SW480 (cell line): Measurements from ENCODE around the gene C10orf53.
"Not testable (repeated sequence)": the region's sequence is repeated elsewhere in the genome, so short reads cannot be mapped to it uniquely, and the experiment has no call there.

Source experiments
- DNase-seq: peaks from one replicate; pipeline ENCODE4 v3.0.0-alpha.2; 2016; ENCODE audit warnings: low spot score

Gene C10orf53

DNA sequence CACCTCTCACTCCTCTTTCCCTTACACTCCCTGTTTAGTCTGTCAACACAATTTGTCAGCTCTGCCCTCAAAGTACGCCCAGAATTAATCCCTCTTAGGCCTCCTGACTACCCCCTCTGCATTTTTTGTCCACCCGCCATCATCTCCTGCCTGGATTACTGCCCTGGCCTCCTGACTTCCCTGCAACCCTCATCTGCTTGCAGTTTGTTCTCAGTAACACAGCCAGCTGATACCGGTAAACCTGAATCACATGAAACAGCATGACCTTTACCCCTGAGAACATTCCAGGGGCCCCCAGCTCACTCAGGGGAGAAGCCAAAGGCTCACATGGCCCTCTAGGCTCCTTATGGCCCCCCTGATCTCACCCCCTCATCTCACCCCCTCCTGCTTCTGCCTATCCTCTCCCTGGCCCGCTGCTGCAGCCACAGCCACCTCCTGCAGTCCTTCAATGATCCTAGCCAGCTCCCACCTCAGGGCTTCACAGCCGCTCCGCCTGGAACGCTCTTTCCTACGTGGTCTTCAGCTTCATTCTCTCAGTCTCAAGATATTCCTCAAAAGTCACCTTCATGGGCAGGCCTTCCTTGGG, 8.9 kb downstream of the C10orf53 start:
- no peak for DNase-seq

DNA sequence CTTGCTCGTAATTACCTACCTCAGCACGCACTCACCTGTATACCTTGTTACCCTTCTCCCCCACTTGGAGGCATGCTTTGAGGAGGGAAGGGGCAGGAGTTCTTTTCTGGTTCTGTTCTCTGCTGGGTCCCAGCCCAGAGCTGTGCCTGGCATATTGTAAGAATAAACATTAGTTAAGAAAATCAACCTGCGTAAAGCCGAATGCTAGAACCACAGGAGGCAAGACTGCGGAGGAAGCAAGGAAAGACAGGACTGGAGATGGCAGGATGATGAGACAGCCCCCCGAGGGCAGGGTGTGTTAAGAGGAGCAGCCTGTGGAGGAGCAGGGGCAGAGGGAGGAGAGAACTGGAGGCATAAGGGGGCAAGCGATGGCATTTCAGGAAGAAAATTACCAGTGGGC, 9.5 kb downstream of the C10orf53 start:
- no peak for DNase-seq

DNA sequence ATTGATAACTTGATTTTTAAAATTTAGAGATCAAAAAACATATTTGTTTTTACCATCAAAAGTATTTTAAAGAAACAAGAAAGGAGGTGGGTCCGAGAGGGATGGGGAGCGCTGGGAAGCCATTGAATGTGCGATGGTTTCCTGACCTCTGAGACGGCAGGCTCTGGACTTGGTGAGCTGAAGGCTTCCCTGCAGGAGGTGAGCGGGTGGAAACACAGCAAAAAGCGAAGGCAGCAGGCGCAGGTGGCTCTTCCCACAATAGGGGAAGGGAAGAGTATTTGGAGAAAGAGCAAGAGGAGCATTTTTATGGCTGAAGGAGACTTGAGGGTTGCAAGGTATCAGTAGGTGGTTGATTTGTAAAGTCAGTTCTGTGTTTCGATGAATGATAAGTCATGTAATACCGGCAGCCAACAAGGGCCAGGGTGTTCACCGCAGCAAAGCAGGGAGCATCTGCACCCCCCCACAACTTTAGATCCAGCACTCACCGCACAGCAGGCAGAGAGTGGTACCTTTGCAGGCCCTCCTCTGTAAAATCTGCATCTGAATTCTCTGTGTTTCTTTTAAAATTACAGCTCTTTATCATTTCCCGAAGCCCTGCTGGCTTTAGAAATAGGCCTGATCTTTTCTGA, 10.5 kb downstream of the C10orf53 start:
- no peak for DNase-seq

DNA sequence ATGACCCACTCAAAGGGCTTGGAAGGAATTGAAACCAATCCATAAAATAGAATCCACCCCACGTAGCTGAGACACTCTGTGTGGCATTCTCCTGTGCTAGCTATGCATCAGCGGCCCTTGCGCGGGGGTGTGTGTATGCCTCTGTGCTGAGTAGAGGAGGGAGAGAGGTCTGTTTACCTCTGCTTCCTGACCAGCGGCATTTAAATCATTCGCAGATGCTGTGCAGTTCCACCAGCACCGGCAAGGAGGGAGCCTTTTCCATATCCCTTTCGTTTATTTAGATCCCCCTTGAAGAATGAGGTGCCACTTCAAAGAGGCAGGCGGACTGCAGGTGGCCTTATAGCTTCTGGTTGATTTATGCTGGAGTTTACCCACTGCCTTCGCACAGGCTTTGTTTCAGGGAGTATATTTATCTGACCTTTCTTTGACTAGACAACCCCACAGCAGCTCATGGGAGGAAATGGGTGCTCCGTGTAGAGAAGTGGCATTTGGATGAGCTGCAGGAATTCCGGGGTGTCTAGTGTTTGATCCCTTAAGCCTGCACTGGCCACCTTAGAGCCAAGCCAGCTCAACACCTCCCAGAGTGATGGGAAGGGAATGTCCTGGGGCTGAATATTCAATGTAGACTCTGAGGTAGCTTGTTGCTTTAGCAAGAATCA, 11.4 kb downstream of the C10orf53 start:
- no peak for DNase-seq

GRCh38 chr10:49691588-49691987, 12.1 kb downstream of the C10orf53 start:
- no peak for DNase-seq

DNA sequence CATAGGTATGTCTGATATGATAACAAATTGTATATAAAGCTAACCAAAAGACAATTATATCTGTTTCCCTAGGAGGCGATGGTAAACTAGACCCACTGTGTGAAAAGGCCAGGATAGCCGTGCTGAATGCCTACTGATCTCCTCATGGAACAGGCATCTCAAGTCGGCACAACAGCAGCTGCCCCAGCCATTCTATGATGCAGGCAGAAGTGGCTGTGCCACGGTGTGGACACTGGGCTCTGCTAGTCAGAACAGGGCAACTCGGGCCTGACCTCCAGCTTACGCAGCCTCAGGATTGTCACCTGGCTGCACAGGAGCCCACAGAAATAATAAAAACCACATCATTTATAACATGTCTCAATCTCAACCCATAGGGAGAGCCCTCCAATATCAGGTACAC, 15.0 kb downstream of the C10orf53 start:
- DNase-seq: no peak

DNA sequence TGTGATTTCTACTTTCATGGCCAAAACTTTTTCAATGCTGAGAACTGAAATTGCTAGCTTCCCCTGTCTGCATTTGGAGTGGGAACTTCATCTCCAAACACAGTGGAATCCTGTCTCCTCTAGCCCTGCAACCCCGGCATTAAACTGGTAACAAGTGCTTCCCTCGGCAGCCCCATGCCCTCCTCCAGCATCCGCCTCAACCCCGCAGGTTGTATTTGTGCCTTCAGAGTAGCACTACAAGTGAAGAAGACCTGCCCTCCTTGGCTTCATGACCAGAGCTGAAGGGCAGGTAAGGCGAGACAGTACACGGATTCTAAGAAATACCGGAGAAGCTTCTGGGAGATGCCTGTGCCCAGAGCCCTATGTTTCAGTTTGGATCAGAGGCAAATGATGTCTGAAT, 16.9 kb downstream of the C10orf53 start:
- no peak for DNase-seq

DNA sequence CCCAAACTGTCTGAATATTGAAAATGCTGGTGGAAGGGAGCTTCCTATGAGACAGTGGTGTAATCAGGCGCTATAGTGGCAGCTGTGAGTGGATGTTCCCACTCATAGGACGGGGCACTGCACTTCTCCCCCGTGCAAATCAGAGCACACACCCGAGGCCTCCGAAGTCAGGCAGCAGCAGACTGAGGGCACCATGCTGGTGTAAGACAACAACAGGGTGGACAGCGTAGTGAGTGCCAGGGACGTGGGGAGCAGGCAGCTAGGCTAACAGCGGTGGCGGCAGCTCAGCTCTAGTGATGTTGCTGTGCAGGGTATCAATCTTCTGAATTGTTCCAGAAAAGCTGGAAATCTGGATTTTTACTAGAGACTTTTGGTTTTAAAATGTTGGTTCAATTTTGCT, 19.2 kb downstream of the C10orf53 start:
- DNase-seq: no peak

DNA sequence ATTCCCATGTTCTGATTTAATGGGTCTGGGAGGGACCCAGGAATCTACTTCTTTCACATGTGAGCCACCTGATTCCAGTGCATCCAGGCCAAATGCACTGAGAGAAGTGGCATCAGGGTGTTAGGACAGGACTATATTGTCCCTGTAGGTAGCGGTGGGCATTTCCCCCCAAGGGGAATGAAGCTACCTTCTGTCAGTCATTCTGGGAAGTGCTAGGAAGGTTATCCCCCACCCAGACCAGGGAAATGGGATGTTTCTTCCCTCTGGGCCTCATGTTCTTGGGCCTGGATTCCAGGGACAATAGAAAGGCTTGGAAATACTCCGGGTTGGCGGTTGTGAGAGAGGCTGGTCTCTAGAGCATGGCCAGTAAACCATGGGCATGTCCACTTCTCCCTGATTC, 20.8 kb downstream of the C10orf53 start:
- no peak for DNase-seq

GRCh38 chr10:49700997-49701396, 21.5 kb downstream of the C10orf53 start:
- DNase-seq: peak; percentile 14

DNA sequence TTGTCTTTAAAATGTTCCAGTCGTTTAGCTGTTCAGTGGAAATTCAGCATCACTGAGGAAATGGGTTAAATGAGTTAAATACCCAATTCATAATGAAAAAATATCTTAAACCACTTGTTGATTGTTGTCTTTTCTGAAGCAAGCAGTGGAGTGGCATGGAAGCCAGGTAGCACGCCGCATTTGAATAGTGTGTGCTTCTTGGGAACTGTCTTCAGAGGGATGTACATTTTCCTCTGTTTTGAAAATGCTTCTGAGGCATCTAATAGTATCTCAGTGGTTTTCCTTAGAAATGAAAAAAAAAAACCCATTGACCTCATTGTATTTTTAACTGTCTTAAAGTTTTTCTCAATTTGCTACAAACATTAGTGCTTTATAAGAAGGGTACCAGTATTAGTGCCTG, 28.1 kb downstream of the C10orf53 start:
- no peak for DNase-seq

DNA sequence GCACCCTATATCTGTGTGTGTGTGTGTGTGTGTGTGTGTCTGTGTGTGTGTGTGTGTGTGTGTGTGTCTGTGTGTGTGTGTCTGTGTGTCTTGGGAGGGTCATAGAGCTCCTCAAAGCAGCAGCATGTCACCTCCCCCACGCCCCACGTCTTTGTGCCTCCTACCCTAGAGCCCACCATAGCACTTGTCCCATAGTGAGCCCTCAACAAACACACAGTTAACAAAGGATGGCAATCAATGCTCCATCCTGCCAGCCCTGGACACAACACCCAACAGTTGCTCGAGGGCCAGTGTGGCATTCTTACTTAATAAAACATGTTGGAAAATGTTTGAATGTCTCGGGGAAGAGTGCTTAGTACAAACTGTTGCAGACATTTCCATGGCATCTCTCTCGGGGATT, 30.5 kb downstream of the C10orf53 start:
- DNase-seq: no peak

- DNase-seq: no peak
These were observed 31.5 kb downstream of the C10orf53 start for GRCh38 chr10:49710966-49711365.

DNA sequence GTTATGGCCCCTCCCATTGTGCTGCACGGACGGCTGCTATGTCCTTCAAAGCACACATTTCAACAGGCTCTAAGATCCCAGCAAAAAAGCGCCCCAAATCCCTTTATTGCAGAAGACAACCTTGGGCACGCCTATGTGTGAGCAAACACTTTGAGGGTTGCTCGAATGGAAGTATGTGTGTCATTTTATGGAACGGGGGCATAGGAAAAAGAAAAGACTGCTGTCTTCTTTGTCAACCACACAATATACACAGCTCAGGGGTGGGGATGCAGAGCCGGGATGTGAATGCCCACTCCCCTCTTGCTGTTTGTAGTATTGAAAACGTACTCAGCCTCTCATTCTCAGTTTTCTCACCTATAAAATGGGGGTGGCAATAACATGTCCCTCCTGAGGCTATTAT, 32.0 kb downstream of the C10orf53 start:
- no peak for DNase-seq

DNA sequence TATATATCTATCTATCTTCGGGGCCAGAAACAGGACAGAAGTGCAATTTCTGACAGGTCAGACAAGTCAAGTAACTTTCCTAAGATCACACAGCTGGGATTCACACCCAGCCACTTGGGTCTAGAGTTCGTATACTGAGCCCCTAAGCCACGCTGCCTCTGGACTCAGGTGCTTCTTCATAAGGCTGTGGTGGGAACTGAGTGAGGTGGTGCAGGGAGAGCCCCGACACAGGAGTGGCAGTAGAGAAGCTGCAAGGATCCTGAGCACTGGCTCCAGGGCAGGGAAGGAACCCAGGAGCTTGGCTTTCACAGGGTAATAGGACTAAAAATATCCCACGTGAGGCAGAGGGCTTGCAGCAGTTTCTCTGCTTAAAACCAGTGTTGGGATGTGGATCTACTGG, 33.8 kb downstream of the C10orf53 start:
- DNase-seq: no peak

DNA sequence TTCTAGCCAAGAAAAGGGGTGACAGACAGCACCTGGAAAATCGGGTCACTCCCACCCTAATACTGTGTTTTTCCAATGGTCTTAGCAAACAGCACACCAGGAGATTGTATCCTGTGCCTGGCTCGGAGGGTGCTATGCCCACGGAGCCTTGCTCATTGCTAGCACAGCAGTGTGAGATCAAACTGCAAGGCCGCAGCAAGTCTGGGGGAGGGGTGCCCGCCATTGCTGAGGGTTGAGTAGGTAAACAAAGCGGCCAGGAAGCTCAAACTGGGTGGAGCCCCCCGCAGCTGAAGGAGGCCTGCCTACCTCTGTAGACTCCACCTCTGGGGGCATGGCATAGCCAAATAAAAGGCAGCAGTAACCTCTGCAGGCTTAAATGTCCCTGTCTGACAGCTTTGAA, 35.7 kb downstream of the C10orf53 start:
- DNase-seq: not testable (repeated sequence)

- no peak for DNase-seq
These were observed 47.1 kb downstream of the C10orf53 start for GRCh38 chr10:49726593-49726992.

DNA sequence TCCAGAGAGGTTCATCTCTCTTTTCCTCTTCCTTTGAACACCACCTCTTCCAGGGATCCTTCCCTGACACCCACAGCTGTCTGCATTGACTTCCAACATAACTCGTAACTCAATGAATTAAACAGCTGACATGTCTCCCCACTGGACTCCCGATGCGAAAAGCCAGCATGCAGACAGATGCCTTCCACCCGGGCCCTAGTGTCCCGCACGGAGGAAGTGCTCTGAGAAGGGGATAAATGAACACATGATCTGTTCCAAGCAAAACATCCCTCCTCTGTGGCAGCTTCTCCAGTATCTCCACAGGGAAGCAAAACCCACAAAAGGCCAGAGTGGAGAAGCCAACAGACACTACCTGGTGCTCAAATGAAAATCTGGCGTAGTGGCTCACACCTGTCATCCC, 54.4 kb downstream of the C10orf53 start:
- no peak for DNase-seq

DNA sequence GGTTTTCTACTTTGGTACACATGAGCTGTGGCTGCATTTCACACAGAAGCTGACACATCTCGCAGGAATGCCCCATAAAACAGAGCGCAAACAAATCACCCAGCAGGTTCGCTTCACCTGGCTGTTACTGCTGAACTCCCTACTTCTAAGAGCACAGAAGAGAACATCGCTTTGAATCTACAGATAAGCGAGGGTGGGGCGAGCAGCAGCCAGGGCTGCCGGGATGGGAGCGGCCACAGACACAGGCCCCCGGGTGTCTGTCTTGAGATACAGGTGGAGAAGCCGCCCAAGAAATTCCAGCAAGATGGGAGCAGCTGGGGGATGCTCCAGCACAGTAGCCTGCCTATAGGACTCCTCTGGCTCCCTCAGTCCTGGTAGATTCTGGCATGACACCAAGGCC, 55.2 kb downstream of the C10orf53 start:
- DNase-seq: peak; percentile 71

GRCh38 chr10:49735161-49735560, 55.7 kb downstream of the C10orf53 start:
- DNase-seq: no peak

GRCh38 chr10:49735848-49736563, 56.6 kb downstream of the C10orf53 start:
- no peak for DNase-seq

DNA sequence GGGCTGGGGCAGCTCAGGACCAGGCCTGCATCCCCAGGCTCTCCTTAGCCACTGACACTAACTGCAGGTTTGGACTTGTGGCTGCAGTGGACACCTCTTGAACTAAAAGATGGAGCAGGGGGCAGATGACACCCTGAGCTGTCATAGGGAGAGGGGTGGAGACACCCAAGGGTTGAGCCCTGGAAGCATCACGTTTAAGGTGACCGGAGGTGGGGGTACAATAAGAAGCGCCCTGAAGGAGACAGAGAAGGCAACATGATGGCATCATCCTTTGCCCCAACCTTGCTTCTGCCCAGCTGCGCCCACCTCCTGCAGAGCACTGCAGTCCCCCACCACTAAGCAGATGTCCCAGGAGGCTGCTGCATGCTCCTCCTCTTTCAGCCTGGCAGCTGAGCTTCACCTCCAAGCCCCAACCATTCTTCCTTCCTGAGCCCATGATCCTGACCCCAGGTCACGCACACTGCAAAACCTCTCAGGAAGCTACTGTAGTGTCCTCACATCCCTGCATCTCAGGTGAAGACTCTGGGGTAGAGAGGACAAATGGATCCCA, 57.2 kb downstream of the C10orf53 start:
- DNase-seq: no peak
